Glutamatergic neuron (in vitro differentiated cells): ENCODE data around the gene GALNT2. TPM values are rescaled to one million over a fixed set of nuclear protein-coding genes. Genes with fewer than 3 reads are reported as not detected.

Experiments
- DNase-seq: peaks from one replicate; pipeline ENCODE4 v3.0.0; 2022
- H3K27ac Mint-ChIP-seq: one replicate; pipeline ENCODE4 v1.8.0; 2020; ENCODE audit warnings: mild to moderate bottlenecking, mixed read lengths, inconsistent platforms; ENCODE audit not compliant: unreplicated experiment
- H3K27me3 Mint-ChIP-seq: one replicate; pipeline ENCODE4 v1.8.0; 2020; ENCODE audit warnings: mild to moderate bottlenecking, moderate library complexity, mixed read lengths, inconsistent platforms; ENCODE audit not compliant: unreplicated experiment
- H3K36me3 Mint-ChIP-seq: one replicate; pipeline ENCODE4 v1.8.0; 2020; ENCODE audit warnings: mild to moderate bottlenecking, mixed read lengths, inconsistent platforms; ENCODE audit not compliant: unreplicated experiment
- H3K4me1 Mint-ChIP-seq: one replicate; pipeline ENCODE4 v1.8.0; 2020; ENCODE audit warnings: mild to moderate bottlenecking, low read depth, mixed read lengths, inconsistent platforms; ENCODE audit not compliant: unreplicated experiment
- H3K4me3 Mint-ChIP-seq: one replicate; pipeline ENCODE4 v1.8.0; 2020; ENCODE audit warnings: mild to moderate bottlenecking, mixed read lengths, inconsistent platforms; ENCODE audit not compliant: unreplicated experiment
- H3K9me3 Mint-ChIP-seq: one replicate; pipeline ENCODE4 v1.8.0; 2020; ENCODE audit warnings: mild to moderate bottlenecking, moderate library complexity, mixed read lengths, inconsistent platforms; ENCODE audit not compliant: unreplicated experiment
- total RNA-seq: library from RNA; stranded (reverse); fragmentation: NEBNext Ultra II Directional; extraction: Animal tissue kit (Norgen Biotek cat#: 25700); gene quantifications from one replicate; pipeline ENCODE4 v1.2.1, GENCODE V29; 2021; ENCODE audit not compliant: unreplicated experiment
- TF ChIP-seq, protein P1 (sequence below): fragments of 200-600 bp; sonication (generic); IDR thresholded peaks from one replicate; pipeline ENCODE4 v1.5.0; 2021; ENCODE audit not compliant: partially characterized antibody, unreplicated experiment

Gene GALNT2
- total RNA-seq, 1 donor from 2014 or later, result 35.2 TPM

- H3K9me3 Mint-ChIP-seq, result peaks cover 13% of the 10 kb centered on the region
- TF ChIP-seq, protein P1, sequence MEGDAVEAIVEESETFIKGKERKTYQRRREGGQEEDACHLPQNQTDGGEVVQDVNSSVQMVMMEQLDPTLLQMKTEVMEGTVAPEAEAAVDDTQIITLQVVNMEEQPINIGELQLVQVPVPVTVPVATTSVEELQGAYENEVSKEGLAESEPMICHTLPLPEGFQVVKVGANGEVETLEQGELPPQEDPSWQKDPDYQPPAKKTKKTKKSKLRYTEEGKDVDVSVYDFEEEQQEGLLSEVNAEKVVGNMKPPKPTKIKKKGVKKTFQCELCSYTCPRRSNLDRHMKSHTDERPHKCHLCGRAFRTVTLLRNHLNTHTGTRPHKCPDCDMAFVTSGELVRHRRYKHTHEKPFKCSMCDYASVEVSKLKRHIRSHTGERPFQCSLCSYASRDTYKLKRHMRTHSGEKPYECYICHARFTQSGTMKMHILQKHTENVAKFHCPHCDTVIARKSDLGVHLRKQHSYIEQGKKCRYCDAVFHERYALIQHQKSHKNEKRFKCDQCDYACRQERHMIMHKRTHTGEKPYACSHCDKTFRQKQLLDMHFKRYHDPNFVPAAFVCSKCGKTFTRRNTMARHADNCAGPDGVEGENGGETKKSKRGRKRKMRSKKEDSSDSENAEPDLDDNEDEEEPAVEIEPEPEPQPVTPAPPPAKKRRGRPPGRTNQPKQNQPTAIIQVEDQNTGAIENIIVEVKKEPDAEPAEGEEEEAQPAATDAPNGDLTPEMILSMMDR, result no peak
- no peak for DNase-seq
- H3K4me1 Mint-ChIP-seq, result peaks cover 12% of the 10 kb centered on the region
- peaks cover 6% of the 10 kb centered on the region for H3K36me3 Mint-ChIP-seq
- no peak overlapping the region for H3K27ac Mint-ChIP-seq
- no peak overlapping the region for H3K4me3 Mint-ChIP-seq
- H3K27me3 Mint-ChIP-seq, result peaks cover 14% of the 10 kb centered on the region
Measured at GRCh38 chr1:230083746-230084407, 16.8 kb downstream of the GALNT2 start.

DNA sequence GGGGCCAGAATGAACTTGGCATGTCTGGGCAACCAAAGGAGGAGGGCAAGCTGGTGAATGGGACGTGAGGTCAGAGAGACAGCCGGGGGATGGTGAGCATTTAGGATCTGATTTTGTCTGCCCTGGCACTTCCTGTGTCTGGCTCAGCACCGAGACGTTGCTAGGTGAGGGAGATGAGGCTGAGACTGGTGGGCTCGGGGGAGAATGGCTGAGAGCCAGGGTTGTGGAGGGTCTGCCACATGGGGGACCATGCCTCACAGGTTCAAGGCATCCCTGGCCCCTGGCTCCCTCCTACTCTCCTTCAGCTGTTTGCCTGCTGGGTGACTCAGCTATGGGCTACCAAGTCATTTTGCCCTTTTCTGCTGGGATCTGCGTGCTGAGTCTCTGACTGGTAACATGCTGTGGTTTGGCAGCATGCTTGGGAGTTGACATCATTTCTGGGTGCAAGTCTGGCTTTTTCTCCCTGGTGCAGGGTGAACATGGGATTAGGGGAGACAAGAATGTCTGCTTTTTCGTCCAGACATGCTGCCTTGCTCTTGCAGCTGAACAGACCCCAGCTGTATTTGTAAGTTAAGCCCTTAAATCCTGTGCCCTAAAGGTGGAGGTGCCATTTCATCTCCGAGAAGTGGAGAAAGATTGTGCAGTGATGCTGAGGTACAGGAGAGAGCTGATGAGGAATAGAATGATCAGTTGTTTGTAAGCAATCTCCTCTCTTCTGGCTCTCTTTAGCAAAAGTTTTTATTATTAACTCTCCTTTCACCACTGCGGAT is 17.6 kb downstream of the GALNT2 start:
- TF ChIP-seq, protein P1, result no peak
- DNase-seq, result no peak
- Mint-ChIP-seq H3K36me3 (peaks cover 6% of the 10 kb centered on the region), H3K9me3 (peaks cover 13% of the 10 kb centered on the region), H3K27ac (no peak overlapping the region), H3K4me1 (peaks cover 12% of the 10 kb centered on the region), H3K27me3 (peaks cover 14% of the 10 kb centered on the region), H3K4me3 (no peak overlapping the region)

DNA sequence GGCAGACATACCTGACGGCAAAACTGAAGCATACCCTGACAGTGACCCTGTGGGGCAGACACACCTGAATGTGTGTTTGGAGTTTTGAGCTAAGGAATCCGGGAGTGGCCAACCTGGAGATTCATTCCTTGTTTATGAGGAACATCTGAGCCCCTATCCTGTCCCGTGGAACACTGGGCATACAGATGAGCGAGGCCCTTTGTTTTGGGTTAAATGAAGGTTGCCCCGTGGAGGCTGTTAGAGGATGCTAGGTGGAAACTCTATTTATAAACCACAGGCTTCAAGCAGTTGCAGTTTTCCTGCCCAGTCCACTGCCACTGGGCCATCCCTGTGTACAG is 18.1 kb downstream of the GALNT2 start:
- peaks cover 6% of the 10 kb centered on the region for H3K36me3 Mint-ChIP-seq
- DNase-seq, result no peak
- H3K4me1 Mint-ChIP-seq, result peaks cover 12% of the 10 kb centered on the region
- TF ChIP-seq, protein P1, result no peak
- H3K9me3 Mint-ChIP-seq, result peaks cover 13% of the 10 kb centered on the region
- peaks cover 14% of the 10 kb centered on the region for H3K27me3 Mint-ChIP-seq
- no peak overlapping the region for H3K27ac Mint-ChIP-seq
- H3K4me3 Mint-ChIP-seq, result no peak overlapping the region

DNA sequence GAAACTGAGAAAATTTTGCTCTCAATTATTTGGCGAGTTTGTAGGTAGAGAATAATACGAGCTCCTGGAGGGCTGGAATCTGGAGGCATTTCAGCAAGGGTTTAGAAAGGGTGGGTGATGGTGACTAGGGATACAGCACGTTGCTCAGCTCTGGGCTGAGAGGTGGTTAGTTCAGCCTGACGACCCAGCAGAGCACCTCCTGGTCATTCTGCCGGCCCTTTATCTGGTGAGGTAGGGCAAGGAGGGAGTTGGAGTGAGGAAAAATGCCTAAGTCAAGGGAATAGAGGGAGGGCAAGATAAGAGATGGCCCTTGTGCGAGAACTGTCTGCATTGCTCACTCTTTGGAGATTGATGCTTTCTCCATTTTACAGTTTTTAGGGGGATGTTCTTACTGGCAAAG is 19.1 kb downstream of the GALNT2 start:
- Mint-ChIP-seq H3K27me3 (peaks cover 14% of the 10 kb centered on the region), H3K4me3 (no peak overlapping the region), H3K27ac (no peak overlapping the region), H3K9me3 (peaks cover 13% of the 10 kb centered on the region), H3K4me1 (peaks cover 12% of the 10 kb centered on the region), H3K36me3 (peaks cover 6% of the 10 kb centered on the region)
- TF ChIP-seq, protein P1, result no peak
- no peak for DNase-seq
